ENCODE results near the gene NID2.
A peak's percentile ranks its signal among the peaks of the same experiment; 100 is the strongest.

Gene NID2

GRCh38 chr14:51996148-51996746 lies 72.6 kb downstream of the NID2 start:
- DNase-seq: no peak

- DNase-seq: no peak
Measured at GRCh38 chr14:51993285-51993920, 75.5 kb downstream of the NID2 start.

- no peak for DNase-seq
Measured at GRCh38 chr14:51990488-51990887, 78.4 kb downstream of the NID2 start.

- peak; percentile 92 for DNase-seq
Measured at GRCh38 chr14:51989293-51990234, 79.3 kb downstream of the NID2 start, which contains the start of gene RTRAF. RTRAF (plus strand) TSS chr14:51989546; CDS start chr14:51989640, 94 bp downstream.

- no peak for DNase-seq
Measured at GRCh38 chr14:51988221-51988620, 80.6 kb downstream of the NID2 start.

- DNase-seq: no peak
Measured at GRCh38 chr14:51981218-51981854, 87.5 kb downstream of the NID2 start.

GRCh38 chr14:51979088-51979709 lies 89.7 kb downstream of the NID2 start:
- peak; percentile 39 for DNase-seq

- DNase-seq: no peak
Measured at GRCh38 chr14:51978681-51979085, 90.2 kb downstream of the NID2 start.

- no peak for DNase-seq
Measured at GRCh38 chr14:51977075-51977474, 91.8 kb downstream of the NID2 start.

- DNase-seq: no peak
Measured at GRCh38 chr14:51972566-51972965, 96.3 kb downstream of the NID2 start.

- DNase-seq: no peak
Measured at GRCh38 chr14:51969852-51970540, 98.9 kb downstream of the NID2 start.

- DNase-seq: no peak
Measured at GRCh38 chr14:51967521-51967920, 101.3 kb downstream of the NID2 start.

GRCh38 chr14:51963286-51963685 lies 105.6 kb downstream of the NID2 start:
- DNase-seq: no peak

- DNase-seq: no peak
Measured at GRCh38 chr14:51962711-51963110, 106.1 kb downstream of the NID2 start.

- DNase-seq: no peak
Measured at GRCh38 chr14:51960866-51961265, 108.0 kb downstream of the NID2 start.

- no peak for DNase-seq
Measured at GRCh38 chr14:51959928-51960327, 108.9 kb downstream of the NID2 start.

GRCh38 chr14:51957950-51958349 lies 110.9 kb downstream of the NID2 start:
- no peak for DNase-seq

Measured in NCI-H524 treated with DMSO at 0.1 percent for 48 hours (cell line).